NT2/D1 (cell line): ENCODE results near the gene ARFGAP3.

Experiments used
- YY1 ChIP-seq: IDR thresholded peaks from 2 replicates; pipeline ENCODE4 v1.6.1; 2011; ENCODE audit not compliant: insufficient read length, insufficient read depth
- ZNF274 ChIP-seq: IDR thresholded peaks from 2 replicates; pipeline ENCODE4 v1.6.1; 2011; ENCODE audit warnings: mild to moderate bottlenecking, low read depth, low read length

DNA sequence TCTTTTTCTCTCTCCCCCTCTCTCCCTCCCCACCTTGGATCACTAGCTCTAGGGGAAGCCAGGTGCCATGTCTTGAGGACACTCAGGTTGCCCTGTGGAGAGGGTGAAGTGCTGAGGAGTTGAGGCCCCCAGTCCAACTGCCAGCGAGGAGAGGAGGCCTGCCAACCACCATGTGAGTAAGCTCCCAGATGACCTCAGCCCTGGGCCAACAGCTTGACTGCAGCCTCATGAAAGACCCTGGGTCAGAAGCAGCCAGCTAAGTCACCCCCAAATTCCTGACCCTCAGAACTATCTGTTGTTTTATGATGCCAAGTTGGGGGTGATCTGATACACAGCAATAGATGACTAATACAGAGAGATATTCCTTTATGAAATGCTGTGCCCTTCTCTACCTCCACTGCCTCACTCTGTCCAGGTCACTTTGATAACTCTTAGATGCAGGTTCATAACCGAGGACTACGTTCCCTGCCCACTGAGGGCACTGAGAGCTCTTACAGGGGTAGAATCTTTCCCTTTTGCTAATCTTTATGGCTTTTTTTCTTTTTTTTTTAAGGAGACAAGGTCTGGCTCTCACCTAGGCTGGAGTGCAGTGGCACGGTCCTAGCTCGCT, 8.0 kb downstream of the ARFGAP3 start:
- TF ChIP-seq ZNF274 (no peak), YY1 (no peak)
